HL-60 (cell line): ENCODE data around the gene TMEM156.

Experiments used
- CTCF ChIP-seq: IDR thresholded peaks from one replicate; pipeline ENCODE4 v1.5.1; 2011; ENCODE audit warnings: low read length, control low read depth, inconsistent platforms; ENCODE audit not compliant: insufficient read depth
- GABPA ChIP-seq: IDR thresholded peaks from 2 replicates; pipeline ENCODE4 v1.6.1; 2012; ENCODE audit warnings: low read depth
- POLR2AphosphoS5 ChIP-seq: IDR thresholded peaks from 2 replicates; pipeline ENCODE4 v1.6.1; 2012; ENCODE audit warnings: low read depth
- REST ChIP-seq: IDR thresholded peaks from 2 replicates; pipeline ENCODE4 v1.6.1; 2012; ENCODE audit warnings: low read depth; ENCODE audit not compliant: insufficient replicate concordance

GRCh38 chr4:38993683-38994082, 38.5 kb downstream of the TMEM156 start:
- TF ChIP-seq POLR2AphosphoS5 (no peak), REST (no peak), CTCF (no peak), GABPA (no peak)
